Omental fat pad (tissue), 4 donors: ENCODE data around the gene PRR13. TPM values are rescaled to one million over a fixed set of nuclear protein-coding genes. Genes with fewer than 3 reads are reported as not detected.

ENCODE experiments used
- ATAC-seq: fragments of 150-250 bp; one replicate; pipeline ENCODE4 v1.9.1; 2016; ENCODE audit warnings: mild to moderate bottlenecking, moderate library complexity; ENCODE audit not compliant: low FRiP score
- DNase-seq: peaks from one replicate; pipeline ENCODE4 v3.0.0-alpha.2; 2019; ENCODE audit warnings: low spot score
- total RNA-seq, 4 donors: library from RNA; depleted of rRNA; stranded (reverse); fragments of >200 nt; gene quantifications; one replicate each; pipeline ENCODE4 v1.1.0, GENCODE V29; 2016
- TF ChIP-seq, protein P1 (sequence below), 3 donors: fragments of 450-650 bp; IDR thresholded peaks; one replicate each; pipeline ENCODE4 v1.5.1; 2016 to 2017; ENCODE audit warnings: antibody characterized with exemption in 3 of 3, mild to moderate bottlenecking in 3 of 3, moderate library complexity in 2 of 3

Gene PRR13
- total RNA-seq, 4 donors from 2014 or later: 42.9 to 72.6 (median 60.4) TPM

- peak; percentile 97 for ATAC-seq
- DNase-seq: peak; percentile 71
- TF ChIP-seq, protein P1, sequence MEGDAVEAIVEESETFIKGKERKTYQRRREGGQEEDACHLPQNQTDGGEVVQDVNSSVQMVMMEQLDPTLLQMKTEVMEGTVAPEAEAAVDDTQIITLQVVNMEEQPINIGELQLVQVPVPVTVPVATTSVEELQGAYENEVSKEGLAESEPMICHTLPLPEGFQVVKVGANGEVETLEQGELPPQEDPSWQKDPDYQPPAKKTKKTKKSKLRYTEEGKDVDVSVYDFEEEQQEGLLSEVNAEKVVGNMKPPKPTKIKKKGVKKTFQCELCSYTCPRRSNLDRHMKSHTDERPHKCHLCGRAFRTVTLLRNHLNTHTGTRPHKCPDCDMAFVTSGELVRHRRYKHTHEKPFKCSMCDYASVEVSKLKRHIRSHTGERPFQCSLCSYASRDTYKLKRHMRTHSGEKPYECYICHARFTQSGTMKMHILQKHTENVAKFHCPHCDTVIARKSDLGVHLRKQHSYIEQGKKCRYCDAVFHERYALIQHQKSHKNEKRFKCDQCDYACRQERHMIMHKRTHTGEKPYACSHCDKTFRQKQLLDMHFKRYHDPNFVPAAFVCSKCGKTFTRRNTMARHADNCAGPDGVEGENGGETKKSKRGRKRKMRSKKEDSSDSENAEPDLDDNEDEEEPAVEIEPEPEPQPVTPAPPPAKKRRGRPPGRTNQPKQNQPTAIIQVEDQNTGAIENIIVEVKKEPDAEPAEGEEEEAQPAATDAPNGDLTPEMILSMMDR (IDR thresholded peaks at IDR 0.05): peak in 2 of 3 donors; percentile 50 to 83
These were observed 10.2 kb downstream of the PRR13 start, which contains the start of gene PCBP2 for GRCh38 chr12:53451661-53452158. Gene PCBP2 (plus strand): TSS chr12:53452102. CDS start chr12:53454801, 2,699 bp downstream.

DNA sequence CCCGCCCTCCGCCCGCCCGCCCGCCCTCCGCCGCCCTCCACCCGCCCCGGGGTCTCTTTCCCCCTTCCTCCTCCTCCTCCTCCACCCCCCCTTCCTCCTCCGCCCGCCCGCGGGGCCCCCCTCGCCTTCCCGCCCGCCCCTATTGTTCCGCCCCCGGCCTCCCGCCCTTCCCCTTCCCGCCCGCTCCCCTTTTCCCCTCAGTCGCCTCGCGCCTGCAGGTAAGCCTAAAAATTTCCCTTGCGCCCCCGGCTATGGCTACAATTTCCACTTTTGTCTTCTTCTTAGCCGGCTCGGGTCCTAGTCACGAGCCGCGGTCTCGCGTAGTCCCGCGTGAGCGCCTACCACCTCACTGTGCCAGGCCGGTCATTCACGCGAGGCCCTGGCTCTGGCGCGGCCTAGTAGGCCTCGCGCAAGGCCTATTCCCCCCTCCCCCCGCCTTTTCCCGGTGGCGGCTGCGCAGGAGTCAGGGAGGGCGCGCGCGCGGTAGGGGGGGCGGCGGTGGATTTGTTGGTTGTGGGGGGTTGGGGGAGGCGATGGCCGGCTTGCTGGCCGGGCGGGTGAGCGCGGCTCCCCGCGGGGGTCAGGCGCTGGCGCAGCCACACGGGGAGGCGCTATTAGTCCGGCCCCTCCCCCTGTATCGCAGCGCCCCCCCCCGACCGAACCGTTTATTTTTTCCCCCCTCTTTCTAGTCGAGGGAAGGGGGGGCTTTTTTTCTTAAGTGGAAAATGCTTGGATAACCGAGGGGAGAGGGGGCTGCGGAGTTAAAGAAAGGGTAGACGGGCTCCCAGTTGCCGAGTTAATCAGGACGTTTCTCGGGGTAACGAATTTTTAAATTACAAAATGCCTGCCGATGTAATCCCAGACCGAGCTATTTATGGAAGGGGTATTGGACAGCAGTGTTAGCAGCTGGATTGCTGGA lies 10.9 kb downstream of the PRR13 start:
- ATAC-seq: peak; percentile 82
- TF ChIP-seq, protein P1 (IDR thresholded peaks at IDR 0.05): no peak
- DNase-seq: peak; percentile 69

- DNase-seq (no peak), ATAC-seq (no peak)
- TF ChIP-seq, protein P1 (IDR thresholded peaks at IDR 0.05): no peak
These were observed 12.6 kb downstream of the PRR13 start for GRCh38 chr12:53453953-53454640.

- TF ChIP-seq, protein P1 (IDR thresholded peaks at IDR 0.05): no peak
- DNase-seq (no peak), ATAC-seq (no peak)
These were observed 13.2 kb downstream of the PRR13 start for GRCh38 chr12:53454707-53455106.

DNA sequence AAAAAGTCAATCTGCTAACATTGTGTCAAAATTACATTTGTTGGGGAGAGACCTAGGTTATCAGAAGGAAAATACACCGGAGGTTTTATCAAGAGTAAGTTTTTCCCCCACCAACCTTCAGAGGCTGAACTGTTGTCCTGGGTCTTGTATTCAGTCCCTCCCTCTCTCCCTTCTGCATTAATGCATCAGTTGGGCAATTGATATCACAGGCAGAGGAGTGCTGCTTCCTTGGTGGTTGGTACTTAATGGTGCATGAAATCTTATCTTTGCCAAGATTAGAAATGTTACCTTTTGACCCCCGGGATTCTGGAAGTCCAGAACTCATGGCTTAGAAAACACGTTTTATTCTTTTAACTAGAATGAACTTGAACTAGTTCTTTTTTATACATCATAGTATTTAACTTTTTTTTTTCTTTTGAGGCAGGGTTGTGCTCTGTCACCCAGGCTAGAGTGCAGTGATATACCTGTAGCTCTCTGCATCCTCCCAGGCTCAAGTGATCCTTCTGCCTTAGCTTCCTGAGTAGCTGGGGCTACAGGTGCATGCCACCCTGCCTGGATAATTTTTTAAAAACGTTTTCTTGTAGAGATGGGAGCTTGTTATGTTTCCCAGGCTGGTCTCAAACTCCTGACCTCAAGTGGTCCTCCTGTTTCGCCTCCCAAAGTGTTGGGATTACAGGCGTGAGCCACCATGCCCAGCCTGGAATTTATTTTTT lies 15.3 kb downstream of the PRR13 start:
- no peak for ATAC-seq

DNA sequence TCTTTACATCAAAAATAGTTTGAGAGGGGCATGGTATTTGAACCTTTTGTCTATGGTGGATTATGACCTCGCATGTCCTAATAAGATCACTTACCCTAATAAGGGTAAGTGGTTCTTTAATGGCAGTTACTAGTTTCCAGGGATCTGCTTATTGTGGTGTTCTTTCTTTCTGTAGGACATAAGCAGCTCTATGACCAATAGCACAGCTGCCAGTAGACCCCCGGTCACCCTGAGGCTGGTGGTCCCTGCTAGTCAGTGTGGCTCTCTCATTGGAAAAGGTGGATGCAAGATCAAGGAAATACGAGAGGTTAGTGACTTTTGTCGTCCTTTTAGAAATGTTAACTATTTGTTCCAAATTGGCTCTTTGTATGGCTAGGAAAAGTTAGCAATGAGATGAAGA lies 17.6 kb downstream of the PRR13 start:
- TF ChIP-seq, protein P1 (IDR thresholded peaks at IDR 0.05): no peak
- no peak for ATAC-seq
- DNase-seq: no peak

More for the DNA sequence above, 15.3 kb downstream of the PRR13 start:
- no peak for DNase-seq
- TF ChIP-seq, protein P1 (IDR thresholded peaks at IDR 0.05): no peak
